Central memory CD8-positive, alpha-beta T cell (primary cell): ENCODE results near the gene TYK2.

ENCODE experiments used
- ATAC-seq: fragments of 150-1000 bp; cut with Tn5 transposase; replicated peaks from 2 replicates; pipeline ENCODE4 v1.10.0; 2022; ENCODE audit warnings: mild to moderate bottlenecking, moderate FRiP score, moderate number of reproducible peaks; ENCODE audit not compliant: poor library complexity, severe bottlenecking; ENCODE audit errors: extremely low read depth
- DNase-seq, 2 donors: peaks; one replicate each; pipeline ENCODE4 v3.0.0; 2021; ENCODE audit warnings: low spot score in 2 of 2
- H3K27ac Mint-ChIP-seq: one replicate; pipeline ENCODE4 v1.8.0; 2022; ENCODE audit warnings: low read depth, mild to moderate bottlenecking, moderate library complexity, mixed read lengths
- H3K27me3 Mint-ChIP-seq: one replicate; pipeline ENCODE4 v1.8.0; 2022; ENCODE audit warnings: mixed read lengths
- H3K36me3 Mint-ChIP-seq: one replicate; pipeline ENCODE4 v1.8.0; 2022; ENCODE audit warnings: mild to moderate bottlenecking, moderate library complexity, mixed read lengths; ENCODE audit not compliant: insufficient read depth
- H3K4me1 Mint-ChIP-seq: one replicate; pipeline ENCODE4 v1.8.0; 2022; ENCODE audit warnings: mixed read lengths
- H3K4me3 Mint-ChIP-seq: one replicate; pipeline ENCODE4 v1.8.0; 2022; ENCODE audit warnings: mild to moderate bottlenecking, moderate library complexity, mixed read lengths
- H3K9me3 Mint-ChIP-seq: one replicate; pipeline ENCODE4 v1.8.0; 2022; ENCODE audit warnings: mixed read lengths

Gene TYK2

GRCh38 chr19:10335352-10335985 is 44.9 kb downstream of the TYK2 start:
- Mint-ChIP-seq H3K27me3 (no peaks in the 10 kb centered on the region), H3K4me3 (peak overlapping the region; percentile 16), H3K36me3 (peaks cover 28% of the 10 kb centered on the region), H3K27ac (peak overlapping the region; percentile 25), H3K9me3 (no peaks in the 10 kb centered on the region), H3K4me1 (peaks cover 39% of the 10 kb centered on the region)
- ATAC-seq (no peak), DNase-seq (no peak)

- H3K4me3 Mint-ChIP-seq: peak overlapping the region; percentile 94
- DNase-seq (no peak), ATAC-seq (no peak)
- no peaks in the 10 kb centered on the region for H3K9me3 Mint-ChIP-seq
- H3K4me1 Mint-ChIP-seq: peaks cover 36% of the 10 kb centered on the region
- H3K27ac Mint-ChIP-seq: peak overlapping the region; percentile 25
- H3K36me3 Mint-ChIP-seq: peaks cover 32% of the 10 kb centered on the region
- no peaks in the 10 kb centered on the region for H3K27me3 Mint-ChIP-seq
Observed at GRCh38 chr19:10334588-10335351, 45.6 kb downstream of the TYK2 start.

GRCh38 chr19:10333758-10334587 is 46.4 kb downstream of the TYK2 start:
- DNase-seq: no peak
- Mint-ChIP-seq H3K36me3 (peaks cover 35% of the 10 kb centered on the region), H3K4me3 (peak overlapping the region; percentile 94), H3K4me1 (peaks cover 28% of the 10 kb centered on the region), H3K27ac (peak overlapping the region; percentile 88), H3K9me3 (no peaks in the 10 kb centered on the region), H3K27me3 (no peaks in the 10 kb centered on the region)
- ATAC-seq: no peak

GRCh38 chr19:10332965-10333757 is 47.2 kb downstream of the TYK2 start, which contains the start of gene RAVER1:
Gene RAVER1 (minus strand): TSS chr19:10333529. CDS start chr19:10333507, 22 bp downstream.
- H3K36me3 Mint-ChIP-seq: peaks cover 38% of the 10 kb centered on the region
- H3K27me3 Mint-ChIP-seq: no peaks in the 10 kb centered on the region
- ATAC-seq: peak; percentile 96

GRCh38 chr19:10332158-10332964 is 48.0 kb downstream of the TYK2 start:
- peak overlapping the region; percentile 88 for H3K27ac Mint-ChIP-seq
- peak overlapping the region; percentile 94 for H3K4me3 Mint-ChIP-seq
- ATAC-seq: peak; percentile 7
- no peaks in the 10 kb centered on the region for H3K27me3 Mint-ChIP-seq
- peaks cover 20% of the 10 kb centered on the region for H3K4me1 Mint-ChIP-seq
- H3K36me3 Mint-ChIP-seq: peaks cover 40% of the 10 kb centered on the region
- no peak for DNase-seq
- H3K9me3 Mint-ChIP-seq: no peaks in the 10 kb centered on the region

More at GRCh38 chr19:10332965-10333757, 47.2 kb downstream of the TYK2 start, which contains the start of gene RAVER1:
- DNase-seq: peak; percentile 91 to 95
- Mint-ChIP-seq H3K9me3 (no peaks in the 10 kb centered on the region), H3K4me1 (peaks cover 20% of the 10 kb centered on the region), H3K4me3 (peak within 1 kb of the TSS; percentile 94), H3K27ac (peak within 1 kb of the TSS; percentile 88)

GRCh38 chr19:10329555-10329954 is 50.8 kb downstream of the TYK2 start:
- Mint-ChIP-seq H3K4me1 (peaks cover 20% of the 10 kb centered on the region), H3K27me3 (no peaks in the 10 kb centered on the region), H3K9me3 (no peaks in the 10 kb centered on the region), H3K4me3 (no peak overlapping the region), H3K36me3 (peaks cover 49% of the 10 kb centered on the region), H3K27ac (no peak overlapping the region)
- no peak for DNase-seq
- ATAC-seq: no peak

GRCh38 chr19:10328558-10329429 is 51.6 kb downstream of the TYK2 start:
- peaks cover 48% of the 10 kb centered on the region for H3K36me3 Mint-ChIP-seq
- H3K4me1 Mint-ChIP-seq: peaks cover 15% of the 10 kb centered on the region
- ATAC-seq: no peak
- DNase-seq: no peak
- no peak overlapping the region for H3K27ac Mint-ChIP-seq
- no peaks in the 10 kb centered on the region for H3K9me3 Mint-ChIP-seq
- H3K27me3 Mint-ChIP-seq: no peaks in the 10 kb centered on the region
- no peak overlapping the region for H3K4me3 Mint-ChIP-seq

- Mint-ChIP-seq H3K9me3 (no peaks in the 10 kb centered on the region), H3K4me3 (no peak overlapping the region), H3K36me3 (peaks cover 41% of the 10 kb centered on the region), H3K4me1 (peaks cover 5% of the 10 kb centered on the region), H3K27me3 (no peaks in the 10 kb centered on the region), H3K27ac (no peak overlapping the region)
- no peak for ATAC-seq
- no peak for DNase-seq
Observed at GRCh38 chr19:10327793-10328192, 52.6 kb downstream of the TYK2 start.

- no peak for ATAC-seq
- Mint-ChIP-seq H3K27me3 (no peaks in the 10 kb centered on the region), H3K36me3 (peaks cover 38% of the 10 kb centered on the region)
Observed at GRCh38 chr19:10325732-10326131, 54.6 kb downstream of the TYK2 start.

GRCh38 chr19:10321874-10322835 is 58.2 kb downstream of the TYK2 start:
- no peaks in the 10 kb centered on the region for H3K9me3 Mint-ChIP-seq
- H3K36me3 Mint-ChIP-seq: peaks cover 35% of the 10 kb centered on the region
- ATAC-seq: no peak
- no peaks in the 10 kb centered on the region for H3K27me3 Mint-ChIP-seq
- peak overlapping the region; percentile 2 for H3K27ac Mint-ChIP-seq
- DNase-seq: no peak
- H3K4me3 Mint-ChIP-seq: no peak overlapping the region
- no peaks in the 10 kb centered on the region for H3K4me1 Mint-ChIP-seq

More at GRCh38 chr19:10325732-10326131, 54.6 kb downstream of the TYK2 start:
- no peak overlapping the region for H3K27ac Mint-ChIP-seq
- H3K9me3 Mint-ChIP-seq: no peaks in the 10 kb centered on the region
- DNase-seq: no peak
- H3K4me1 Mint-ChIP-seq: no peaks in the 10 kb centered on the region
- no peak overlapping the region for H3K4me3 Mint-ChIP-seq
